ENCODE measurements around the gene ATP6V0D1. TPM values are rescaled to one million over a fixed set of nuclear protein-coding genes. Genes with fewer than 3 reads are reported as not detected.
"Not testable (repeated sequence)": the region's sequence is repeated elsewhere in the genome, so short reads cannot be mapped to it uniquely, and the experiment has no call there.

Gene ATP6V0D1
- total RNA-seq, 4 donors from 2014 or later = 103 to 131 (median 119) TPM

- no peaks in the 10 kb centered on the region for H3K27me3 ChIP-seq
- DNase-seq (ENCODE audit: extremely low spot score) = peak; percentile 95
- intact Hi-C loops (cut with DNase I) = no loop called here
- WGBS = 25% methylated on average over 8 of the region's 8 CpGs
- H3K9me3 ChIP-seq = no peaks in the 10 kb centered on the region
- H3K4me1 ChIP-seq = peaks cover 0 to 18% (median 4%) of the 10 kb centered on the region in 4 donors
- TF ChIP-seq, protein P1, sequence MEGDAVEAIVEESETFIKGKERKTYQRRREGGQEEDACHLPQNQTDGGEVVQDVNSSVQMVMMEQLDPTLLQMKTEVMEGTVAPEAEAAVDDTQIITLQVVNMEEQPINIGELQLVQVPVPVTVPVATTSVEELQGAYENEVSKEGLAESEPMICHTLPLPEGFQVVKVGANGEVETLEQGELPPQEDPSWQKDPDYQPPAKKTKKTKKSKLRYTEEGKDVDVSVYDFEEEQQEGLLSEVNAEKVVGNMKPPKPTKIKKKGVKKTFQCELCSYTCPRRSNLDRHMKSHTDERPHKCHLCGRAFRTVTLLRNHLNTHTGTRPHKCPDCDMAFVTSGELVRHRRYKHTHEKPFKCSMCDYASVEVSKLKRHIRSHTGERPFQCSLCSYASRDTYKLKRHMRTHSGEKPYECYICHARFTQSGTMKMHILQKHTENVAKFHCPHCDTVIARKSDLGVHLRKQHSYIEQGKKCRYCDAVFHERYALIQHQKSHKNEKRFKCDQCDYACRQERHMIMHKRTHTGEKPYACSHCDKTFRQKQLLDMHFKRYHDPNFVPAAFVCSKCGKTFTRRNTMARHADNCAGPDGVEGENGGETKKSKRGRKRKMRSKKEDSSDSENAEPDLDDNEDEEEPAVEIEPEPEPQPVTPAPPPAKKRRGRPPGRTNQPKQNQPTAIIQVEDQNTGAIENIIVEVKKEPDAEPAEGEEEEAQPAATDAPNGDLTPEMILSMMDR (IDR thresholded peaks at IDR 0.05) = peak; percentile 51 to 70 (median 58)
- TF ChIP-seq EP300 (IDR thresholded peaks at IDR 0.05) (no peak), POLR2A (IDR thresholded peaks at IDR 0.05; ENCODE audit: low read depth) (no peak), POLR2AphosphoS5 (IDR thresholded peaks at IDR 0.05) (peak in 1 of 2 donors; percentile 16)
- H3K27ac ChIP-seq (replicated peaks in 1 of 4) = no peak overlapping the region
- no peak overlapping the region for H3K4me3 ChIP-seq
- no peaks in the 10 kb centered on the region for H3K36me3 ChIP-seq
Measured at GRCh38 chr16:67514382-67514828, 33.4 kb upstream of the ATP6V0D1 start.

- H3K4me1 ChIP-seq = peaks cover 0 to 18% (median 4%) of the 10 kb centered on the region in 4 donors
- DNase-seq (ENCODE audit: extremely low spot score); H3K27me3 ChIP-seq; H3K9me3 ChIP-seq; H3K27ac ChIP-seq (replicated peaks in 1 of 4); intact Hi-C loops (cut with DNase I); H3K36me3 ChIP-seq; H3K4me3 ChIP-seq: not testable (repeated sequence)
- 100% methylated on average over 1 of the region's 1 CpG for WGBS
Measured at GRCh38 chr16:67513892-67514291, 32.9 kb upstream of the ATP6V0D1 start.

DNA sequence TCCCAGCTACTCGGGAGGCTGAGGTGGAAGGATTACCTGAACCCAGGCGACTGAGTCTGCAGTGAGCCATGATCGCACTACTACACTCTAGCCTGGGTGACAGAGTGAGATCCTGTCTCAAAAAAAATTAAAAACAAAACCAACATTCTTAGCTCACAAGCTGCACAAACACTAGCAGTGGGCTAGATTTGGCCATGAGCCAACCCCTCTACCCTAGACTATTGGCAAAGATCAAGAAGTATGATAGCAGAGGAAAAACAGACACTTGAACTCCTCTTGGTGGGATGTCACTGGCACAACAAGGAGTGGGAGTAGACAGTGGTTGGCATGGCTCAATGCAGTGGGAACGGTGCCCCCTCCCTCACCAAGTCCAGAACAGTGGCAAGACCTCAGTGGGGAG, 28.1 kb upstream of the ATP6V0D1 start:
- DNase-seq (ENCODE audit: extremely low spot score) = no peak
- intact Hi-C loops (cut with DNase I) = no loop called here
- H3K27me3 ChIP-seq = no peaks in the 10 kb centered on the region
- H3K36me3 ChIP-seq = no peaks in the 10 kb centered on the region
- H3K4me1 ChIP-seq = peaks cover 0 to 9% (median under 1%) of the 10 kb centered on the region in 4 donors
- TF ChIP-seq EP300 (IDR thresholded peaks at IDR 0.05) = no peak
- no peak for TF ChIP-seq POLR2A (IDR thresholded peaks at IDR 0.05; ENCODE audit: low read depth)
- TF ChIP-seq, protein P1 (IDR thresholded peaks at IDR 0.05) = no peak
- no peak for TF ChIP-seq POLR2AphosphoS5 (IDR thresholded peaks at IDR 0.05)
- no peak overlapping the region for H3K27ac ChIP-seq (replicated peaks in 1 of 4)
- no peak overlapping the region for H3K4me3 ChIP-seq
- 90% methylated on average over 4 of the region's 4 CpGs for WGBS
- no peaks in the 10 kb centered on the region for H3K9me3 ChIP-seq

- 75% methylated on average over 8 of the region's 8 CpGs for WGBS
- H3K4me3 ChIP-seq = no peak overlapping the region
- H3K36me3 ChIP-seq = no peaks in the 10 kb centered on the region
- no peak for DNase-seq (ENCODE audit: extremely low spot score)
- H3K27me3 ChIP-seq = no peaks in the 10 kb centered on the region
- peaks cover 0 to 13% (median 1%) of the 10 kb centered on the region in 4 donors for H3K4me1 ChIP-seq
- intact Hi-C loops (cut with DNase I) = no loop called here
- TF ChIP-seq EP300 (IDR thresholded peaks at IDR 0.05) (no peak), POLR2AphosphoS5 (IDR thresholded peaks at IDR 0.05) (no peak), POLR2A (IDR thresholded peaks at IDR 0.05; ENCODE audit: low read depth) (no peak)
- TF ChIP-seq, protein P1 (IDR thresholded peaks at IDR 0.05) = no peak
- H3K27ac ChIP-seq (replicated peaks in 1 of 4) = no peak overlapping the region
- H3K9me3 ChIP-seq = no peaks in the 10 kb centered on the region
Measured at GRCh38 chr16:67506468-67506867, 25.5 kb upstream of the ATP6V0D1 start.

DNA sequence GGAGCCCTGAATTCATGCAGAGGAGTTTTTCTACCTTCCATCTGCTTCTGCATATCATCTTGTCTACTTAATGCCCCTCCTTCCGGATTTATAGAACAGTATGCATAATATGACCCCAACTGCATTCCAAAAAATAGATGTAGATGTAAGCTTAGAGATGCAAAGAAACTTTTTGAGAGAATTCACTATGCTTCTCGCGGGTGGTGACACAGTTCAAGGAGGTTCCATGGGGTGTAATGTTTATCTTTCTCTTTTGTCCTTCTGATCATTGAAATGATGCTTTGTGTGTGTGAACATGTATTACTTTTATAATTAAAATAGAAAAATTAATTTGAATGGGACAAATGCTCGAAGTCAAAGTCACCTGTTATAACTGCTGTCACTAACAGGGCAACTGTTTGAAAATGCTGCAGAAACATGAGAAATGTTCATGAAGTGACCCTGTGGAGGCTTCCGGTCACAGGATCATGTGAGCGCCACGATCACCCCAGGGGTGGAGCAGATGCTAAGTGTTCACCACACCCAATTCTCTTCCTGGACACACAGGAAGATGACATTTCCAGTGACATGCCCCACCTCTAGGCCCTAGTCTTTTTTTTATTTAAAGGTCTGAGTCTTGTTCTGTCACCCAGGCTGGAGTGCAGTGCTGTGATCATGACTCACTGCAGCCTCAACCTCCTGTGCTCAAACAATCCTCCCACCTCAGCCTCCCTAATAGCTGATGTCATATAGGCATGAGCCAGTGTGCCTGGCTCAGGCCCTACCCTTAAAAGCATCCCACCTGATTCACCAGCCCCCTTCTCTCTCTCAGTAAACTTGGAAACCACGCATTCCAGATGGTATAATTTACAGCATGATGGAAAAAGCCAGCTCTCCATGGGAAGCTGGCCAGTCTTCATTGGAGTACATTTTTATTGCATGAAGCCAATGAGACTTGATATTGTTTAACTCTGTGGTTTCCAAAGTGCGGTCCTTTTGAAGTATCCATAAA, 23.4 kb upstream of the ATP6V0D1 start:
- intact Hi-C loops (cut with DNase I) = no loop called here
- Histone ChIP-seq H3K27me3 (no peaks in the 10 kb centered on the region), H3K9me3 (no peaks in the 10 kb centered on the region), H3K36me3 (peaks cover 0 to 6% (median 0%) of the 10 kb centered on the region in 4 donors), H3K4me3 (no peak overlapping the region), H3K4me1 (peaks cover 0 to 18% (median 5%) of the 10 kb centered on the region in 4 donors), H3K27ac (replicated peaks in 1 of 4) (peak overlapping the region; percentile 14 to 51 (median 28))
- 78% methylated on average over 9 of the region's 9 CpGs for WGBS
- TF ChIP-seq POLR2A (IDR thresholded peaks at IDR 0.05; ENCODE audit: low read depth) (no peak), EP300 (IDR thresholded peaks at IDR 0.05) (no peak), POLR2AphosphoS5 (IDR thresholded peaks at IDR 0.05) (peak in 1 of 2 donors; percentile 28)
- TF ChIP-seq, protein P1 (IDR thresholded peaks at IDR 0.05) = no peak
- DNase-seq (ENCODE audit: extremely low spot score) = no peak
